Brain pericyte (primary cell): Measurements from ENCODE around the gene STK4.
A peak's percentile ranks its signal among the peaks of the same experiment; 100 is the strongest.
"Not testable (repeated sequence)": the region's sequence is repeated elsewhere in the genome, so short reads cannot be mapped to it uniquely, and the experiment has no call there.

ENCODE experiments used
- DNase-seq: peaks from one replicate; pipeline ENCODE4 v3.0.0-alpha.2; 2012; ENCODE audit warnings: low read depth, low spot score

The STK4 gene

GRCh38 chr20:44983093-44983674 lies 16.9 kb downstream of the STK4 start:
- no peak for DNase-seq

GRCh38 chr20:44988631-44989171 lies 22.4 kb downstream of the STK4 start:
- DNase-seq: no peak

- DNase-seq: no peak
Measured at GRCh38 chr20:44990425-44990824, 24.1 kb downstream of the STK4 start.

- no peak for DNase-seq
Measured at GRCh38 chr20:44990957-44991356, 24.6 kb downstream of the STK4 start.

GRCh38 chr20:44993343-44993742 lies 27.0 kb downstream of the STK4 start:
- no peak for DNase-seq

- no peak for DNase-seq
Measured at GRCh38 chr20:44997171-44997570, 30.9 kb downstream of the STK4 start.

GRCh38 chr20:44997668-44998067 lies 31.4 kb downstream of the STK4 start:
- no peak for DNase-seq

GRCh38 chr20:45008521-45009049 lies 42.3 kb downstream of the STK4 start:
- DNase-seq: no peak

- no peak for DNase-seq
Measured at GRCh38 chr20:45010399-45010828, 44.1 kb downstream of the STK4 start.

GRCh38 chr20:45011108-45011526 lies 44.8 kb downstream of the STK4 start:
- DNase-seq: peak; percentile 24

GRCh38 chr20:45012682-45013302 lies 46.5 kb downstream of the STK4 start:
- DNase-seq: no peak

GRCh38 chr20:45014131-45014530 lies 47.8 kb downstream of the STK4 start:
- not testable (repeated sequence) for DNase-seq

GRCh38 chr20:45014671-45015415 lies 48.5 kb downstream of the STK4 start:
- DNase-seq: no peak

GRCh38 chr20:45016089-45016671 lies 49.9 kb downstream of the STK4 start:
- DNase-seq: no peak

GRCh38 chr20:45017281-45017680 lies 51.0 kb downstream of the STK4 start:
- DNase-seq: no peak

GRCh38 chr20:45017857-45018256 lies 51.5 kb downstream of the STK4 start:
- no peak for DNase-seq

- no peak for DNase-seq
Measured at GRCh38 chr20:45019027-45019761, 52.9 kb downstream of the STK4 start.

- no peak for DNase-seq
Measured at GRCh38 chr20:45019762-45020123, 53.4 kb downstream of the STK4 start.

- DNase-seq: no peak
Measured at GRCh38 chr20:45020236-45020886, 54.0 kb downstream of the STK4 start.

GRCh38 chr20:45021631-45022030 lies 55.3 kb downstream of the STK4 start:
- no peak for DNase-seq

GRCh38 chr20:45023140-45023539 lies 56.8 kb downstream of the STK4 start:
- DNase-seq: not testable (repeated sequence)
